DOHH2 (cell line): ENCODE data around the gene NME2.

Source experiments
- H3F3A ChIP-seq: fragments of 200-600 bp; sonication (generic), shearing (Covaris generic); 2 replicates; pipeline ENCODE4 v1.6.0; 2016; ENCODE audit warnings: antibody characterized with exemption, mild to moderate bottlenecking; ENCODE audit not compliant: control insufficient read depth, insufficient read depth
- H3K27ac ChIP-seq: fragments of 200-600 bp; sonication (generic); 2 replicates; pipeline ENCODE4 v1.5.1; 2014; ENCODE audit warnings: low read depth, mild to moderate bottlenecking, low read length, moderate library complexity
- H3K27me3 ChIP-seq: fragments of 200-600 bp; sonication (generic); 2 replicates; pipeline ENCODE4 v1.6.1; 2014; ENCODE audit warnings: mild to moderate bottlenecking, low read length, mixed read lengths; ENCODE audit not compliant: control insufficient read depth
- H3K36me3 ChIP-seq: fragments of 200-600 bp; sonication (generic); 2 replicates; pipeline ENCODE4 v1.6.1; 2014; ENCODE audit warnings: mild to moderate bottlenecking, low read length, moderate library complexity, mixed read lengths; ENCODE audit not compliant: control insufficient read depth
- H3K4me1 ChIP-seq: fragments of 200-600 bp; sonication (generic); 2 replicates; pipeline ENCODE4 v1.6.1; 2014; ENCODE audit warnings: mild to moderate bottlenecking, low read length, mixed read lengths; ENCODE audit not compliant: control insufficient read depth
- H3K4me2 ChIP-seq: fragments of 200-600 bp; sonication (generic); 2 replicates; pipeline ENCODE4 v1.6.0; 2014; ENCODE audit warnings: mild to moderate bottlenecking, low read length, moderate library complexity
- H3K4me3 ChIP-seq: fragments of 200-600 bp; sonication (generic); 2 replicates; pipeline ENCODE4 v1.5.1; 2014; ENCODE audit warnings: mild to moderate bottlenecking, low read length, mixed read lengths
- H3K79me2 ChIP-seq: fragments of 200-600 bp; sonication (generic); 2 replicates; pipeline ENCODE4 v1.6.1; 2014; ENCODE audit warnings: mild to moderate bottlenecking, low read length, mixed read lengths; ENCODE audit not compliant: control insufficient read depth
- H3K9me2 ChIP-seq: fragments of 200-600 bp; sonication (generic); replicated peaks from 2 replicates; pipeline ENCODE4 v1.6.1; 2014; ENCODE audit warnings: mild to moderate bottlenecking, low read length, mixed read lengths; ENCODE audit not compliant: control insufficient read depth
- H3K9me3 ChIP-seq: fragments of 200-600 bp; sonication (generic); 2 replicates; pipeline ENCODE4 v1.6.1; 2014; ENCODE audit warnings: antibody characterized with exemption, low read length, mixed read lengths; ENCODE audit not compliant: control insufficient read depth, insufficient read depth
- H4K20me1 ChIP-seq: fragments of 200-600 bp; sonication (generic); 2 replicates; pipeline ENCODE4 v1.6.0; 2014; ENCODE audit warnings: low read depth, mild to moderate bottlenecking, antibody characterized with exemption, low read length, moderate library complexity; ENCODE audit not compliant: control insufficient read depth, insufficient read depth
- CTCF ChIP-seq: fragments of 200-600 bp; sonication (generic); IDR thresholded peaks from one replicate; pipeline ENCODE4 v1.5.1; 2014; ENCODE audit warnings: antibody characterized with exemption, mild to moderate bottlenecking, low read depth, low read length; ENCODE audit not compliant: poor library complexity, severe bottlenecking
- EZH2phosphoT487 ChIP-seq: fragments of 200-600 bp; sonication (generic); IDR thresholded peaks from 2 replicates; pipeline ENCODE4 v1.6.1; 2017; ENCODE audit warnings: borderline replicate concordance, mild to moderate bottlenecking, antibody characterized with exemption, low read length, moderate library complexity, mixed read lengths

NME2 gene

GRCh38 chr17:51124640-51125503, 41.3 kb upstream of the NME2 start:
- Histone ChIP-seq H3K9me3 (no peaks in the 10 kb centered on the region), H3K79me2 (peaks cover 14% of the 10 kb centered on the region), H3K4me2 (no peak overlapping the region), H3K27me3 (no peaks in the 10 kb centered on the region), H3K27ac (no peak overlapping the region), H3K4me3 (no peak overlapping the region), H3F3A (0 out of 2 replicates have a peak, but pooled peaks cover 2% of the 10 kb centered on the region), H3K9me2 (no peaks in the 10 kb centered on the region), H4K20me1 (no peaks in the 10 kb centered on the region), H3K36me3 (no peaks in the 10 kb centered on the region), H3K4me1 (peaks cover 15% of the 10 kb centered on the region)
- TF ChIP-seq CTCF = no peak
- no peak for TF ChIP-seq EZH2phosphoT487

GRCh38 chr17:51128076-51128475, 38.1 kb upstream of the NME2 start:
- Histone ChIP-seq H3F3A (0 out of 2 replicates have a peak, but pooled peaks cover 2% of the 10 kb centered on the region), H3K9me2 (no peaks in the 10 kb centered on the region), H3K4me1 (peaks cover 3% of the 10 kb centered on the region; the same call in 1 of the 2 replicates), H4K20me1 (no peaks in the 10 kb centered on the region), H3K4me3 (no peak overlapping the region), H3K79me2 (no peaks in the 10 kb centered on the region), H3K9me3 (no peaks in the 10 kb centered on the region), H3K27me3 (peaks cover 2% of the 10 kb centered on the region; the same call in 1 of the 2 replicates), H3K4me2 (no peak overlapping the region), H3K27ac (no peak overlapping the region), H3K36me3 (no peaks in the 10 kb centered on the region)
- no peak for TF ChIP-seq CTCF
- no peak for TF ChIP-seq EZH2phosphoT487

DNA sequence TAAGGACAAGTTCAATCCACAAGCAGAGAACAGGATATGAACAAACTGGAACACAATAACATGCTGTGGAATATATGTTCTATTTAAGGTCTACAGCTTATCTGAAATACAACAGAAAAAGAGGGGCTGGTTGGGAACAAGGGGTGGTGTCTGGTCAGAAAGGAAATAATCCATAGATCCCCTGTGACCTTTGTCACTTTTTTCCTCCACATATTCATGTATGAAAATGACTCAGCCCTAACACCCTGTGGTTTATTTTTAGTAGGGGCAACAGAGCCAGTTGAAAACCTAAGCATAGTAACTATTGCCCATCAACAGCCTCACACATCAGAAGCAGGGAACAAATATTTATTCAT, 33.3 kb upstream of the NME2 start:
- H3K27me3 ChIP-seq = peaks cover 3% of the 10 kb centered on the region; the same call in 1 of the 2 replicates
- H3K36me3 ChIP-seq = no peaks in the 10 kb centered on the region
- H3K79me2 ChIP-seq = no peaks in the 10 kb centered on the region
- no peak overlapping the region for H3K4me2 ChIP-seq
- H4K20me1 ChIP-seq = no peaks in the 10 kb centered on the region
- peaks cover 1% of the 10 kb centered on the region; the same call in 1 of the 2 replicates for H3K4me1 ChIP-seq
- TF ChIP-seq EZH2phosphoT487 (no peak), CTCF (no peak)
- no peaks in the 10 kb centered on the region for H3K9me2 ChIP-seq
- H3K27ac ChIP-seq = no peak overlapping the region
- H3K4me3 ChIP-seq = no peak overlapping the region
- no peaks in the 10 kb centered on the region for H3K9me3 ChIP-seq
- no peaks in the 10 kb centered on the region for H3F3A ChIP-seq
